ENCODE results near the gene MCM8. TPM values are rescaled to one million over a fixed set of nuclear protein-coding genes. Genes with fewer than 3 reads are reported as not detected.

MCM8 gene
- total RNA-seq, 1 experiment from 2014 or later, result 20.6 TPM

- Mint-ChIP-seq H3K9me3 (ENCODE audit: low read depth, unreplicated experiment) (no peaks in the 10 kb centered on the region), H3K4me3 (ENCODE audit: low read depth, unreplicated experiment) (no peak overlapping the region), H3K4me1 (ENCODE audit: low read depth, unreplicated experiment) (peaks cover 16% of the 10 kb centered on the region), H3K27me3 (ENCODE audit: unreplicated experiment) (no peaks in the 10 kb centered on the region), H3K36me3 (ENCODE audit: insufficient read depth, unreplicated experiment) (no peaks in the 10 kb centered on the region), H3K27ac (ENCODE audit: unreplicated experiment) (no peak overlapping the region)
- no peak for TF ChIP-seq CTCF (IDR thresholded peaks at IDR 0.05; ENCODE audit: unreplicated experiment)
- CTCF ChIA-PET, result no interaction called here
- no TSS peak for BruUV-seq (replicated peaks)
- DNase-seq, result no peak
- intact Hi-C loops (cut with micrococcal nuclease; ENCODE audit: unreplicated experiment), result no loop called here
Measured at GRCh38 chr20:5969348-5969935, 19.0 kb downstream of the MCM8 start.

GRCh38 chr20:5969940-5970339 is 19.5 kb downstream of the MCM8 start:
- no peak overlapping the region for H3K4me3 Mint-ChIP-seq (ENCODE audit: low read depth, unreplicated experiment)
- BruUV-seq (replicated peaks), result no TSS peak
- peak overlapping the region; percentile 36 for H3K27ac Mint-ChIP-seq (ENCODE audit: unreplicated experiment)
- H3K9me3 Mint-ChIP-seq (ENCODE audit: low read depth, unreplicated experiment), result no peaks in the 10 kb centered on the region
- H3K36me3 Mint-ChIP-seq (ENCODE audit: insufficient read depth, unreplicated experiment), result no peaks in the 10 kb centered on the region
- peaks cover 16% of the 10 kb centered on the region for H3K4me1 Mint-ChIP-seq (ENCODE audit: low read depth, unreplicated experiment)
- intact Hi-C loops (cut with micrococcal nuclease; ENCODE audit: unreplicated experiment), result no loop called here
- TF ChIP-seq CTCF (IDR thresholded peaks at IDR 0.05; ENCODE audit: unreplicated experiment), result no peak
- no peaks in the 10 kb centered on the region for H3K27me3 Mint-ChIP-seq (ENCODE audit: unreplicated experiment)
- CTCF ChIA-PET, result no interaction called here
- DNase-seq, result no peak

- no peak for DNase-seq
- TF ChIP-seq CTCF (IDR thresholded peaks at IDR 0.05; ENCODE audit: unreplicated experiment), result no peak
- H3K27me3 Mint-ChIP-seq (ENCODE audit: unreplicated experiment), result no peaks in the 10 kb centered on the region
- peak overlapping the region; percentile 36 for H3K27ac Mint-ChIP-seq (ENCODE audit: unreplicated experiment)
- H3K4me1 Mint-ChIP-seq (ENCODE audit: low read depth, unreplicated experiment), result peaks cover 16% of the 10 kb centered on the region
- no TSS peak for BruUV-seq (replicated peaks)
- H3K9me3 Mint-ChIP-seq (ENCODE audit: low read depth, unreplicated experiment), result no peaks in the 10 kb centered on the region
- H3K36me3 Mint-ChIP-seq (ENCODE audit: insufficient read depth, unreplicated experiment), result no peaks in the 10 kb centered on the region
- no peak overlapping the region for H3K4me3 Mint-ChIP-seq (ENCODE audit: low read depth, unreplicated experiment)
- intact Hi-C loops (cut with micrococcal nuclease; ENCODE audit: unreplicated experiment), result no loop called here
- CTCF ChIA-PET, result no interaction called here
Measured at GRCh38 chr20:5970381-5970780, 19.9 kb downstream of the MCM8 start.

- H3K27ac Mint-ChIP-seq (ENCODE audit: unreplicated experiment), result peak overlapping the region; percentile 60
- no peak overlapping the region for H3K4me3 Mint-ChIP-seq (ENCODE audit: low read depth, unreplicated experiment)
- no peak for TF ChIP-seq CTCF (IDR thresholded peaks at IDR 0.05; ENCODE audit: unreplicated experiment)
- no peaks in the 10 kb centered on the region for H3K9me3 Mint-ChIP-seq (ENCODE audit: low read depth, unreplicated experiment)
- H3K4me1 Mint-ChIP-seq (ENCODE audit: low read depth, unreplicated experiment), result peaks cover 16% of the 10 kb centered on the region
- DNase-seq, result no peak
- intact Hi-C loops (cut with micrococcal nuclease; ENCODE audit: unreplicated experiment), result no loop called here
- no peaks in the 10 kb centered on the region for H3K27me3 Mint-ChIP-seq (ENCODE audit: unreplicated experiment)
- CTCF ChIA-PET, result no interaction called here
- no peaks in the 10 kb centered on the region for H3K36me3 Mint-ChIP-seq (ENCODE audit: insufficient read depth, unreplicated experiment)
- BruUV-seq (replicated peaks), result no TSS peak
Measured at GRCh38 chr20:5971203-5971602, 20.8 kb downstream of the MCM8 start.
